NCI-H1092 treated with DMSO at 0.1 percent for 48 hours (cell line): ENCODE data around the gene DDX23.

Source experiments
- DNase-seq: peaks from one replicate; lab custom pipeline; 2025; lab: John Stamatoyannopoulos, UW

Gene DDX23

DNA sequence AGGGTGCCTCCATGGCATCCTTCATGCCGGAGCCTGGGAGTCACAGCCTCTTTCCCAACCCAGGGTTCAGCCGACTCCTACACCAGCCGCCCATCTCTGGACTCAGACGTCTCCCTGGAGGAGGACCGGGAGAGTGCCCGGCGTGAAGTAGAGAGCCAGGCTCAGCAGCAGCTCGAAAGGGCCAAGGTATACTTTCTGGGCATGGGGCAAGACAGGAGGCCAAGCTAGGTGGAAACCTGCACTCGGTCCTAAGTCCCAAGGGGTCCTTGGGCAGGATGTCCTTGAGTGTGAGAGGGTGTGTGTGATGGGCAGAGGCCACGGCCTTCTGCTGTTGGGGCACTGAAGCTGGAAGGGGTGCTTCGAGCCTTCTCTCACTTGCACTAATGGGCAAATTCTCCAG lies 28.7 kb downstream of the DDX23 start:
- no peak for DNase-seq

DNA sequence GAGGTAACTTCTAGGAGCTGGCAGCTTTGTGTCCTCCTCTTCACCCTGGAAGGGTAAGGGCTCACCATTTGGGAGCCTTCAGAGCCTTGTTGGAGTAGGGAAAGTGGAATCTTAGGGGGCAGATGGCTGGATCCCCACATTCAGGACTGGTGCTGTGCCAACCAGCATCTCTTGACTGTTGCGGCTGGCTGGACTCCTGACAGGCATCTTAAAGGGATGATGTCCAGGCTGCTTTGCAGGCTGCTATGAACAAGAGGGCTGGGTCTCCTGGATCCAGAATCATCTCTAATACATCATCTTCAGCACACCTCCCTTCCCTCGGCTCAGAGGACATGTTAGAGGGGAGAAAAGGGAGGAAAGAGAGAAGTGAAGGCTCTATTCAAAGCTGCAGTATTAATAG lies 29.3 kb downstream of the DDX23 start:
- DNase-seq, result no peak

DNA sequence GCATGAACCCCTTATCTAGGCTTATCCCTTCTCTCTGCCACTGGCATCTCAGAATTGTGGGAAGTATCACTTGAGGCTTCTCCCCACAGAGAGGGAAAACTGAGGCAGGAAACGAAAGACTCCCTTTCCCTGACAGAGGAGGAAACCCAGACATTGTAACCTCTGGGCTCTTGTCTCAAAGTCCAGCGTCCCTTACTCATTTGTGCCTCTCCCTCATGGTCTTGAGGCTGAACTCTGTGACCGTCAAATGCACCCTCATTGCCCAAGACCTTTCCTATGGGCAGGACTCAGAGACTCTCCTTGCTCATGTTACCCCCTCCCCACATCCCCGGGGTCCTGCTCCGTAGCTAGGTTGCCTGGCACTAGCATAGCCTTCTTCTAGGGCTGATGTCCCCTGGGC lies 29.8 kb downstream of the DDX23 start:
- DNase-seq, result no peak

DNA sequence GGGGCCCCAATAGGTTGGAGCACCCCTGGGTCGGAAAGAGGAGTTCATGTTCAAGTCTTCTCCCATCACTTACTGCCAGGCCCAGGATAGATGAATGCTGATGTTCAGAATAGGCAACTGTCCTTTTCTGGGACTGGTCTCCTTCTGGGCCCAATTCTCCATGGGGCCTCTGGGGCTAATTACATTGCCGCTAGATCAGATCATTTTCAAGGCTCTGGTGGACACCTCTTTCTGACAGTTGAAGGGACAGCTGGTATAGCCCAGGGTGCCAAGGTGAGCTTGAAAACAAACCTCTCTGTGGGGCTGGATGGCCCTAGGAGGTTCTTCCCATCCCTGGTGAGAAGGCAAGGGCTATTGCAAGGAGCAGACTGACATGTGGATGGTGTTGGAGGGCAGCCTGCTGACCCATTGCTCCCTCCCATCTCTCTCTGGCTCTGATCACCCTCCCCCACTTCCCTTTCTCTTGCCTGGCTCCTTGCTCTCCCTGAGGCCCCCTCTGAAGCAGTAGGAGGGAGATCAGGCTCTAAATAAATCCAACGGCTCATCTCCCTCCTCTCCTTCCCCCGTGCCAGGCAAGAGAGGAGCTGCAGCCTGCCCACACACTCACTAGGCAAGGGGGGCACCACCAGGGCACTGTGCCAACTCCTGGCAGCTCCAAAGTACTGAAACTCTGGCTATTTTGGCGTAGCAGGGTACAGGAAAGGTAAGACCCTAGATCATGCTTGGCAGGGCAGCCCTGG lies 31.8 kb downstream of the DDX23 start:
- DNase-seq, result no peak

DNA sequence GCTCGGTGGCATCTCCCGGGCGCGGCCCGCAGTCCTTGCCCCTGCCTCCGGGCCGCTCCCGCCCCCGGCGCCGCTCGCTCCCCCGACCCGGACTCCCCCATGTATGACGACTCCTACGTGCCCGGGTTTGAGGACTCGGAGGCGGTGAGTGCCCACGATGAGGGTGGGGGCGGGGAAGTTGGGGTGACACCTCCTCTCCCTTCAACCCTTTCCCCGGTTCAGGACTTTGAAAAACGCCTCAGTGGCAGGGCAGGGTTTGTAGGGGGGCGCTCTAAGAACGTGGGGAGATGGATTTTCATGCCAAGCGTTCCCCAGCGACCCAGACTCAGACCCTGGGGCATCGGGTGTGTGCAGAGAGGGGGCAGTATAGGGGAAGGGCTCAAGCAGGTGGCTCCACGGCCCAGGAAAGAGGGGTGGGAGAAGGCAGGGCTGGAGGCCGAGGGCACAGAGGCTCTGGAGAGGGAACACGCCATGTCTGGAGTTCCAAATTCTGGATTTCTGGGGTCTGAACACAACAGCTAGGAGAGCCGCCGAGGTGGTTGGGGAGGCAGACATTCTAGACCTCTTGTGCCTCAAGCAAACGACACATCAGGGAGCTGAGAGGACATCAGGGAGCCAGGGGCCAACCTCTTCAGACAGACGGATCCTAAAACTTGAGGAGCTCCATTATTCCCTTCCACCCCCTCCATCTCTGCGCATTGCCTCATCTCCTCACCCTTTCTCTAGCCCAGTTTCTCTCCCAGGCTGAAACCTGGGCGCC lies 33.0 kb downstream of the DDX23 start:
- DNase-seq, result no peak

DNA sequence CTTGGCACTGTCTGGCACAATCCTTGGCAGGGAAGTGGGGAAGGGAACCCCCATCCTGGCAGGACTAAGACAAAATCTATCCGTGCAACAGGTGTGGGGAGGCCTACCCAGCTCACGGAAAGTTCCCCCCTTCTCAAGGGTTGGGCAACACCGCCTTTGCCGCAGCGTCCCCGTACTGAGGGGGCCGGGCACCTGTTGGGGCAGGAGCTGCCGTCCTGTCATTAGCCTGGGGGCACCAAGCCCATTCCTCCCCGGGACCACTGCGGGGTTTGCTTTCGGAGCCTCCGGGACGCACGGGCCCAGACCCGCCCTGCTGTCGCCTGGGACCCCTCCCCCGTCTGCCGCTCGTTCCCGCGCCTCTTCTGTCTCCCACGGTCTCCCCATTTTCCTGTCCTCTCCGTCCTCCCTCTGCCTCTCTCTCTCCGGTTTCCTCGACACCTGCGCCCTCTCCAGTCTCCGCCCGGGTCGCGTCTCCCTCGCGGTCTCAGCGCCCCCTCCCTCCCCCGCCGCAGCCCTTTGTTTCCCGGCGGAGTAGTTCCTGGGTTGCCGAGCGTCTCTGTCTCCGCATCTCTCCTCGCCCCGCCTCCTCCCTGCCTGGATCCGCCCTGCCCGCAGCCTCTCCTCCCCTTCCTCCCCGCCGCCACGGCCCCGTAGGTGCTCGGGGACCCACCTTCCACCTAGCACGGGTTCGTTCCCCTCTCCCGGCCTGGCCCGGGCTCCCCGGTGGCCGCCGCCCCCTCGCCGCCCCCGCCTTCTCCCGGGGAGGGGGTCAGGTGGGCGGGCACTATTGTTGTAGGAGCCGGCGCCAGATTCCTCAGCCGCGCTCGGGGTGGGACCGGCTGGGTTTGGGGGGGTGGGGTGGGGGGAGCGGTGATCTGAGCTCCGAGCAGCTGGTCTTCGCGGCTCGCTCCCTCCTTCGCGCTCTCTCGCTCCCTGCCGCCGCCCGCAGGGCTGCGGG lies 33.8 kb downstream of the DDX23 start, which contains the start of gene CACNB3:
CACNB3 (plus strand) TSS at position 624 of the 958 bp plus-strand sequence. CDS start 434 bp downstream, outside the sequence.
- DNase-seq, result peak; percentile 53

DNA sequence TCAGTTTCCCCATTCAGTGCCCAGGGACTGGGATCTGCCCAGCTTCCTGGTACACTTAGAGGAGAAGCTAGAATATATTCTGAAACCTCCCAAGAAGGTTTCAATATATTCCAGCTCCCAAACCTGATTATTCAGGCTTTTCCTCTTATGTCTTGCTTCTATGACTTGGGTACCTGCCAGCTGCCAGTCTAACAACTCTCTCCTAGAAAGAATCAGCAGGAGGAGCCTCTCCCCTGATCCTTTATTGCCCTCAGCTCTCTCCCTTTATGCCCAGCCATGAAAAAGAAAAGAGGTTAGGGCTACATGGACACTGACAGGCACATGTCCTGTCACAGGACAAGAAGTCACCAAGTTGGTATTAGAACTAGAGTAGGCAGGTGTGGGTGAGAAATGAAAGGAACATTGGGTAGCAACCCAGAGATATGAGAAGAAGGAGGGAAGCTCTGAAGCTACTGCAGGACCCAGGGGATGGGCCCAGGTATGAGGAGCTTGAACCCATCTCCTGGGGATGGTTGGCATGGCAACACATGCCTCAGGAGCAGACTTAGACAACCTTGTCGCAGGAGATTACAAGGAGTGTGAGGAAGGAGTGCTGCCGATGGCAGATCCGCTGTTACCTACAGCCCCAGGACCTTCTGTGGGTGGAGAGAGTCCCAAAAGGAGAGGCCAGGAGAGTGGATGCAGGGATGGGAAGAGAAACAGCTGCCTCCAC lies 35.7 kb downstream of the DDX23 start:
- DNase-seq, result no peak

DNA sequence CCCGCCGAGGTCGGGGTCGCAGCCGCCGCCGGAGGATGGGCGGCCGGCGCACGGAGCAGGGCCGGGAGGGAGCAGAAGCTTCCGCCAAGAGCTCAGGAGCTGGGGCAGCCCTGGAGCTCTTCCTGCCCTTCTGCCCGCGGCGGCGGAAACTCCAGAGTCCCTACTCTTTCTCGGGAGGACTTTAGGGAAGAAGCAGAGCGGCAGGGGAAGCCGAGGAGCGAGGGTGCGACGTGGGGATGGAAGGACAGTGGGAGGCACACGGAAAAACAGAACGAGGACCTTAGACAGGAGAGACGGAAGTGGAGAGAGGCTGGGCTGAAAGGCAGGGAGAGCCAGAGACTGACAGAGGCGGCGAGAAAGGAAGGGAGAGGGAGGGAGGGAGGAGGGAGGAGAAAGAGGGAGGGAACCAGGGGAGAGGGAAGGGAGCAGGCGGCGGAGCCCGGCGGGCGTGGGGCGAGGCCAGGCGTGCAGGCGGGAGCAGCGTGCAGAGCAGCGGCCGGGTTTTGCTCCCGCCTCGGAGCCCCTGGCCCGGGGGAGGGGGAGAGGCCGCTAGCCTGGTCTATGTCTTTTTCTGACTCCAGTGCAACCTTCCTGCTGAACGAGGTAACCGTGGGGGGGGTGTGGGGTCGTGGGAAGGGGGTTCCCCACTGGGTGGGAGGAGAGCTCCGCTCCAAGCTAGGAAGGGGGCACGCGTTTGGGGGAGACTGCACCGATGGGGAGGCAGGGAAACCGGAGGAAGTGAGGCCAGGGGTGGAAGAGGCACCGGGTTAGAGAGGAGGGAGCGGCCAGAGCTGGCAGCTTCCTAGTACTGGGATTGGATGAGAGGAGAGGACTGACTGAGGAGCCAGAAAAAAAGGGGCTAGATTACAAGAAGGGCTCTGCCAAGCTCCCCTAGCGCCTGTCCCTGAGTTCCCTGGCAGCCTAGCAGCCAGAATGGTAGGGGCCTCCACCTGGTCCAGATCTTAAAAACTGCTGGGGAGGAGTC lies 36.5 kb downstream of the DDX23 start:
- DNase-seq, result peak; percentile 70

DNA sequence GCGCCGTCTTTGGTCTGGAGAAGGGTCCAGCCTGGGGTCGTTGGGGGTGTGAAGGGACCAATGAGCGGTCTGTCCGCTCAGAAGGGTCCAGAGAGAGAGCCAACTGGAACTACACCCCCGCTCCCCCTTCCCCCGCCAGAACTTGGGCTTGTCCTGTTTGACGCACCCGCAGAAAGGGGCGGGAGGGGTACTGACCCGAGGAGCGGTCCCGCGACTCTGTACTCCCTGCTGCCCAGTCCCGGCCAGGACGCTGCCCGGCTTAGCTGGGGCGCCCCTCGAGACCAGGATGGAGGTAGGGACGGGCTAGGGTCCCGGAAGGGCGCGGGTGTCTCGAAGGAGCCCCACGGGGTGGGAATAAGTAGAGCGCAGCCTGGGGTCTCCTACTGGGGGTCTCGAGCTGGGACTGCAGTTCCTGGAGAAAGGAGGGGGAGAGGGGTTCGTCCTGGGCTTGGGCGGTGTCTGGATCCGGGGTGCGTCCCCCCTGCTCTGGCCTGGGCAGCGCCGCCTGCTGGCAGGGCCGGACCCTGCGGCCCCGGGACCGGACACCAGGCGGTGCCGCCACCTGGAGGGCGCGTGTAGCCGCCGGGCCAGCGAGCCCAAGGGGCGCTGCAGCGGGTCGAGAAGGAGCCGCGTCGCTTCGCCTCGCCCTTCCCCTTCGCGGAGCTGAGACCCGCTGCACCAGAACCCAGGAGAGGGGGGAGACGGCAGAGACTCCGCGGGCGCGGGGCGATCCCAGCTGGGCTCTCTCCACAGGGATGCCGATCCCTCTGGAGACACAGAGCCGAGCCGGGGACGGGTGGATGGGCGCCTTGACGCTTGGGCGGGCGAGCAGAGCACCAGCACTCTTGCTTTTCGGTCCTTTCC lies 37.5 kb downstream of the DDX23 start:
- peak; percentile 54 for DNase-seq

DNA sequence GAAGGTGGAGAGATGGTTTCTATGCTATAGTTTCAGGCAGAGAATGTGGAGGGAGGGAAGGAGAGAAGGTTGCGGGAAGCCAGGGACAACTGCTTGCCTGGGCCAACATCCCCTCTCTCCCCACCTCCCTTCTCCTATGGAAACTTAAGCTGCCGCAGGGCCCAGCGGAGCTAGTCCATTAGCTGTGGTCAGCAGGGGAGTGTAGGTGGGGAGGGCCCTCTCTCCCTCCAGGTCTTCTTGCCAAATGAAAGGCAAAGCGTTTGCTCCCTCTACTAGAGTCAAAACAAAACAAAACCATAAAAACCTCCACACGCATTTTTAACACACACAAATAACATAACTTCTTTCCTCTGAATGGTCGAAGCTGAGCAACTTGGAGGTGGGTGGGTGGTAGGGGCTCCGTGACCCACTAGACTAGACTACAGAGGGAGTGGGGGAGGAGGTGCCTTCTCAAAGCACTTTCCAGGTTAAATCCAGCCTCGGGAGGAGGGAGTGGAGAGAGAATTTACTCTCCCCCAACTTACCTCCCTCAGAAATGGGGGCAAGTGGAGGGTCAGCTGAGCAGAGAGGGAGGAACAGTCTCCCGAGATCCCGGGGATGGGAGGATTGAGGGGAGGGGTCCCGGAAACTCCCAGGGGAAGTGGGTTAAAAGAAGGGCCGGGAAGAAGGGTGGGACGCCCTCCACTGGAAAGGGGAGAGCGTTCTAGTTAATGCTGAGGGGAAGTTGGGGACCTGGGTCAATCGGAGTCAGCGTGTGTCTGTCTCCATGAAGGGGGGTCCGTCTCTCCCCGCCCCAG lies 38.3 kb downstream of the DDX23 start:
- DNase-seq, result no peak

DNA sequence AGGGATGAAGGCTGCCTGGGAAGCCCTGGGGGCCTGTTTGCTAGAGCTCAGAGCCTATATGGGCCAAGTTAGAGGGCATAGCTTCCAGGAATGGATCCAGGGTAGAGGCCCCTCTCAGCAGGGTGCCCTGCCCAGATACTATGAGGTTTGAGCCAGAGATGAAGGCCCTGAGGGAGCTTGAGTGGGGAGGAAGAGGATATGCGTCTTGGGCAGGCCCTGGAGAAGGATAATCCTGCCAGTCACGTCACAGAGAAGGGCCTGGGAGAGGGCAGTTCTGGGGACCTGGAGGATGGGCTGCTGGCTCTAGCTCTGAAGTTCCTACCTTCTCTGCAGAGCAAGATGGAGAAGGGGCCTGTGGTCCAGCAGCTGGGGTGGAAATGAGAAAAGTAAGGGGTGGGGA lies 39.6 kb downstream of the DDX23 start:
- no peak for DNase-seq

DNA sequence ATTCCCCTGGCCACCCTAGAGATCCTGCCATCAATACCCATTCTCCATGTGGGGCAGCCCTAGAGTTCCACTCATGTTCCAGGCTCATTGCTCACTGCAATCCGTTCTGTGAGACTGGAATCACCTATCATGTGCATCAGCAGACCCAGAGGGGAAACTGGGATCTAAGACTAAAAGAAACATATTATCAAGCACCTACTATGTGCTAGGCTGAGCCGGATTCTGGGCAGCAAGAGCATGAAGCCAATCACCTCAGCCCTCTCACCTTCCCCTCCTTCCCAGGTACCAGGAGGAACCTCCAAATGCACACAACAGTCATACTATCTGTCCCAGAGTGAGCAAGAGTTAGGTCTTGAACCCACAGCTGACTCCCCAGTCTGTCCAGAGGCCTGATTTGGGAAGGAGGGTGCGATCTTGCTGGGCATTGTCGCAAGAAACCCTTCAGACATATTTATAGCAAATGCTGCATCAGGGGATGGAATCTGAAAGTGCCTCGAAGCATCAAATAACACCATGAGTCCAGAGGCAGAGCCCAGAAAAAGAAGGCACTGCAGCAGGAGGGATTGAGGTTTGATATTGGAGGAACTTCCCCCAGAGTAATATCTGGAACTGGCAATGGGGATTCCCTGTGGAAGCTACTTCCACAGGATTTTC lies 40.4 kb downstream of the DDX23 start:
- DNase-seq, result no peak

DNA sequence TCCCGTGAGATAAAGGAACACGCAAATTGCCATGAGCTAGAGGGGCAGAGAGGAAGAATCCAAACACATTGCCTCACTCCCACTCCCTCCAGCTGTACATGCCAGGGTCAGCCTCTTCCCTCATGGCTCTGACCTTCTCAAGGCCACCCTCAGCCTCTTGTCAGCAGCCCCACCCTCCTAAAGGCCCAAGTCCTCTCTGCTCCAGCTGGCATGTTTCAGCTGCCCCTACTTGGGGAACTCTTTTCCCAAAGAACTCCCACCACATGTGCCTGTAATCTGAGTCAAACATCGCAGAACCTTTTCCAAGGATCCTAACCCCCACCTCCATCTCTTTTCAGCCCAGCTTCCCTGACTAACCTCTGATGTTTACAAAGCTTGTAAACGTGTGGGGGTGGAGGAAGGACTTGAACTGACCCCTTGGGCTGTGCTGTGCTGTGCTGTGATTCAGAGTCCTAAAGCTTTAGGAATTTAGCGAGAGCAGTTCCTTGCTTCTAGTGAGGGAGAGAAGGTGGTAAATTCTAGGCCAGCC lies 41.0 kb downstream of the DDX23 start:
- DNase-seq, result no peak

DNA sequence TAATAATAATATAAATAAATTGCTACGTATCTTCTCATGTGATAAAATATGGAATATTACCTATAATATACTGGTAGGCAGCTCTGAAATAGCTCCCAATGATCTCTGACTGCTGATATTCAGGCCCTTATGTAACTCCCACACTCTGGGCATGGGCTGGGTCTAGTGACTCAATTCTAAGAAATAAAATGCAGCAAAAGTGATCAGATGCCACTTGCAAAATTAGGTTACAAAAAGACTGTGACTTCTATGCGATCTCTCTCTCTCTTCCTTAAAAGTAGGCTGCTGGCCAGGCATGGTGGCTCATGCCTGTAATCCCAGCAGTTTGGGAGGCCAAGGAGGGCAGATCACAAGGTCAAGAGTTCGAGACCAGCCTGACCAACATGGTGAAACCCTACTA lies 44.0 kb downstream of the DDX23 start:
- no peak for DNase-seq

DNA sequence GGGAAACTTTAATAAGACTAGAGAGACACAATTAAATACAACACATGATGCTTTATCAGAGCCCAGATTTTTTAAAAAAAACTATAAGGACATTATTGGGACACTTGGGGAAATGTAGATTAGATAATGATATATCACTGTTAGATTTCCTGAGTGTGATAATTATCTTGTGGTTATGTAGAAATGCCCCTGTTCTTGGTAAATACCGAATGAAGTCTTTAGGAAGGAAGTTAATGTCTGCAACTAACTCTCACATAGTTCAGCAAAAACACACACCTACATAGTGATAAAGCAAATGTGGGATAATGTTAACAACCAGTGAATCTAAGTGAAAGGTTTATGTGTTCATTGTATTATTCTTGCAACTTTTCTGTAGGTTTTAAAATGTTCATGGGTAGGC lies 48.3 kb downstream of the DDX23 start:
- DNase-seq, result no peak

DNA sequence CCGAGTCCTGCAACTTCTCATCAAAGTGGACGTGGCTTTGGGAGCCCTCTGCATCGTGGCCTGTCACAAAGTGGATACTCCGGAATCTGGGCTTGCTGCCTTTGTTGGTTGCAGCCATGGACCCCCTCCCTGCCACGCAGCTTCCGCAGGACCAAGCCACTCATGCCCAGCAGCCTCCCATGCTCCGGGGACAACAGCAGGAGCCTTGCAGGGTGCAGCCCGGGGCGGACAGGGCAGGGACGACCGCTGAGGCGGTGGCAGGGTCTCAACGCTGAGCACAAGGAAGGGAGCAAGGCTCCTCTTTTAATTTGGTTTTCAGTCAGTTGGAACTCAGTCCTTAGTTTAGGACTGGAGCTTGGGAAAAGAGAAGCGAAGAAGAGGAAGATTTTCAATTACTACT lies 51.0 kb downstream of the DDX23 start:
- no peak for DNase-seq

DNA sequence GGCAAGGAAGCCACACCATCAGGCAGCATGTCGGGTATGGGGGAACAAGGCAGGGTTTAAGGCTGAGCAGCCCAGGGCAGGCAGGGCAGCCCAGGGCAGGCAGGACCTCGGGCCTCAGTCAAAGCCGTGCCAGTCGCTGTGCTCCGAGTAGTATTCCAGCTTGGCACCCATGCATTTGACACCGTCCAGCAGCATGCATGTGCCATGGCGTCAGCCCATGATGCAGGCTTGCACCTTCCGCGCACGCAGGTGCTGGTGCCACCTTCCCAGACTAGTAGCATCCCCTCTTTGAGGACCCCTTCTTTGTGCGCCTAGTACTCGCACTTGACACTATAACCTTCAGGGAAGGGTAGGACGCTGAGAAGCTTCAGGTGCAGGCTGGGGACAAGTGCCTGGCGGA lies 51.5 kb downstream of the DDX23 start:
- DNase-seq, result no peak

DNA sequence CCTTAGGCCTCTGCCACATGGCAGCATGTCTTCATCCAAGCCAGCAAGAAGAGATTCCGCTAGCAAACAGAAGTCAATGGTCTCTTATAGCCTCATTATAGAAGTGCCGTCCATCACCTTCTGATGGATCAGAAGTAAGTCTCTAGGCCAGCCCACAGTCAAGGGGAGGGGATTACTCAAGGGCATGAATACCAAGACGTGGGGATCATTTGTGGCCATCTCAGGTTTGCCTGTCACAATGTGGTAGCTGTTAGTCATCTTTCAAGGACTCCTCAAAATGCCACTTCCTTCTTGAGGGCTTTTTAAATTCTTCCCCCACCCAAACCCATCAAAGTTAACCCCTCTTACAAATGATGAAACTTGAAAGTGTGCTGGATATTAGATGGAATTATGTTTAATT lies 55.0 kb downstream of the DDX23 start:
- no peak for DNase-seq
